AG04449 (cell line): ENCODE measurements around the gene CACNA1C.

Source experiments
- CTCF ChIA-PET: fragments of 350-600 bp; formaldehyde crosslinking; extraction: SDS; loops from one replicate; lab custom pipeline; 2021; ENCODE audit warnings: antibody characterized with exemption; lab: Yijun Ruan, JAX
- POLR2A ChIA-PET: fragments of 400-600, 350-600 bp; formaldehyde crosslinking; extraction: SDS; loops from one replicate; lab custom pipeline; 2020; ENCODE audit warnings: antibody characterized with exemption, inconsistent platforms; lab: Yijun Ruan, JAX
- DNase-seq: peaks from one replicate; pipeline ENCODE4 v3.0.0-alpha.2; 2010; ENCODE audit warnings: low read depth, low spot score
- H3K4me3 ChIP-seq: 2 replicates; pipeline ENCODE4 v1.5.1; 2011; ENCODE audit warnings: low read depth, mild to moderate bottlenecking, control low read depth, low read length
- TF ChIP-seq, protein P1 (sequence below): IDR thresholded peaks from one replicate; pipeline ENCODE4 v1.5.1; 2011; ENCODE audit warnings: mild to moderate bottlenecking, moderate library complexity, low read length, control low read depth, inconsistent platforms; ENCODE audit not compliant: insufficient read depth; ENCODE audit errors: missing control alignments

Gene CACNA1C

GRCh38 chr12:2520722-2521246 lies 468.0 kb downstream of the CACNA1C start:
- no peak overlapping the region for H3K4me3 ChIP-seq
- POLR2A ChIA-PET, result no interaction called here
- DNase-seq, result no peak
- TF ChIP-seq, protein P1, sequence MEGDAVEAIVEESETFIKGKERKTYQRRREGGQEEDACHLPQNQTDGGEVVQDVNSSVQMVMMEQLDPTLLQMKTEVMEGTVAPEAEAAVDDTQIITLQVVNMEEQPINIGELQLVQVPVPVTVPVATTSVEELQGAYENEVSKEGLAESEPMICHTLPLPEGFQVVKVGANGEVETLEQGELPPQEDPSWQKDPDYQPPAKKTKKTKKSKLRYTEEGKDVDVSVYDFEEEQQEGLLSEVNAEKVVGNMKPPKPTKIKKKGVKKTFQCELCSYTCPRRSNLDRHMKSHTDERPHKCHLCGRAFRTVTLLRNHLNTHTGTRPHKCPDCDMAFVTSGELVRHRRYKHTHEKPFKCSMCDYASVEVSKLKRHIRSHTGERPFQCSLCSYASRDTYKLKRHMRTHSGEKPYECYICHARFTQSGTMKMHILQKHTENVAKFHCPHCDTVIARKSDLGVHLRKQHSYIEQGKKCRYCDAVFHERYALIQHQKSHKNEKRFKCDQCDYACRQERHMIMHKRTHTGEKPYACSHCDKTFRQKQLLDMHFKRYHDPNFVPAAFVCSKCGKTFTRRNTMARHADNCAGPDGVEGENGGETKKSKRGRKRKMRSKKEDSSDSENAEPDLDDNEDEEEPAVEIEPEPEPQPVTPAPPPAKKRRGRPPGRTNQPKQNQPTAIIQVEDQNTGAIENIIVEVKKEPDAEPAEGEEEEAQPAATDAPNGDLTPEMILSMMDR, result no peak
- CTCF ChIA-PET, result no interaction called here

DNA sequence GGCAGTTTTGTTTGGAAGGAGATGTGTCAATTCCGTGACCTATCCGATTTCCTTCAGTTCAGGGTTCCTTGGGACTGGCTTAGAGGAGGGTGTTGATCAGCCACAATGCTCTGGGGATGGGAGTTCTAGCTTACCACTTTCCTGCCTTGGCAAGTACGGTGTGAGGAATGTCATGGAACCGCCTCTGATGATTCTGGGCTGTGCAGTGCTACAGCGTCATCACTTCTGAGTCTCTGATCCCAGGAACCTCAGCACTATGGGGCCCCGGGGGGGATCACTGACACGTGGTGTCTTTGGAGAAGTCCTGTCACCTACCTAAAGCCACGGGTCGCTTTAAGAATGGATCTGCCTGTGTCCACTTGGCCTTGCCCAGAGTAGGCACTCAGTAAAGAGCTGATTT lies 470.5 kb downstream of the CACNA1C start:
- CTCF ChIA-PET, result no interaction called here
- H3K4me3 ChIP-seq, result no peak overlapping the region
- POLR2A ChIA-PET, result interaction anchor here (0.7 kb wide), 1 partner anchor 179 kb away, joined by 3 read pairs; no protein-coding TSS in a partner anchor
- TF ChIP-seq, protein P1, result no peak
- no peak for DNase-seq

- DNase-seq, result no peak
- CTCF ChIA-PET, result no interaction called here
- H3K4me3 ChIP-seq, result no peak overlapping the region
- POLR2A ChIA-PET, result interaction anchor here (0.7 kb wide), 1 partner anchor 179 kb away, joined by 3 read pairs; no protein-coding TSS in a partner anchor
- TF ChIP-seq, protein P1, result no peak
Observed at GRCh38 chr12:2523844-2524243, 471.1 kb downstream of the CACNA1C start.

DNA sequence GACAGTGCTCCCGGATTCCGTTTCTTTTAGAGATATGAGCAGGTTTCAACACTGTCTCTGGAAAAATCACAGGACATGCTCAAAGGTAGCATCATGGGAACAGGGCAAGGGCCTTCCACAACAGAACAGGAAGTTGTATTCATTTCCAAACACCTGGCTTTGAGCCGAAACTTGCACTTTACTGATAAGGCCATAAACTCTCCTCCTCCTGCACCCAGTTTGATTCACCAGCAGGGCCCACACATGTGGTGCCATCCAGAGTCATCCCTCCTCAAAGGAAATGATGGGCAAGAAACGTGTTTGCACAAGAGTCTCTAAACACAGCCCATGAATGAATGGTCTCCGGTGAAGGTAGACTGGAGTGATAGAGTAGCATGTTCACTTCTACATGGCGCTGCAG lies 473.6 kb downstream of the CACNA1C start:
- H3K4me3 ChIP-seq, result no peak overlapping the region
- TF ChIP-seq, protein P1, result no peak
- DNase-seq, result no peak
- CTCF ChIA-PET, result no interaction called here
- POLR2A ChIA-PET, result no interaction called here

DNA sequence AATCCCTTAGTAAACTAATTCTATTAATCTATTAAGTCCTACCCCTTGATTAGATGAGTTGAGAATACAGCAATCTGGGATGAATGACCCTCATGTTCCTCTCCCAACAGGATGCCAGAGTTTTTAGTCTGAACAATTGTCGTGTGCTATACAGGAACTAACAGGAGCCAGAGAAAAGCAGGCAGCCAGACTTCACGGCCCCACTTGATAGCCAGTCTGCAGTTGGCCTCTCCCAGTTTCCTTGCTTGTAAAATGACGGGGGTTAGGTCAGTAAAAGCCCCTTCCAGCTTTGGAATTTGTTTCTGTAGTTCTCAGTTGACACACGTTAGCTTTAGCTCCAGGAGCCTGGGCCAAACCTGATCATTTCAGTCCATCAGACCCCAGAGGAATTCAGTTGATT lies 475.2 kb downstream of the CACNA1C start:
- POLR2A ChIA-PET, result interaction anchor here (0.6 kb wide), 1 partner anchor 25 kb away, joined by 3 read pairs; no protein-coding TSS in a partner anchor
- H3K4me3 ChIP-seq, result no peak overlapping the region
- CTCF ChIA-PET, result no interaction called here
- DNase-seq, result no peak
- TF ChIP-seq, protein P1, result no peak

DNA sequence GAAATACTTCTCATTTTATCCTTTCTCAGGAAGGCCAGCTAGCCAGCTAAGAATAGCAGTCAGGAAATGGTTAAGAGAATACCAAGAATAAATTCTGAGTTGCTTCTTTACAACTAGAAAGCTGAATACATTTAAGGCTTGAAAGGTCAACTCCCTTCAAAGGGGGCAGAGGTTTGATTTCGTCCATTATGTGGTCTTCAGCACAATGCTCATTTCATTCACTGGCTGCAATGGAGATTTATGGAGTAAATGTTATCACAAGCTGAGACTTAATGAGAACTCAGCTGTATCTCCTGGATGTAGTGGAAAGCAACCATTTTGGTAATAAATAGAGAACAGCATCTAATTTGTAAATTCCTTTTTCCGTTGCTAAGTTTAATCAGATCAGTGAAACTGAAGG lies 477.0 kb downstream of the CACNA1C start:
- TF ChIP-seq, protein P1, result no peak
- ChIA-PET POLR2A (no interaction called here), CTCF (interaction anchor here (0.8 to 1.3 kb wide), 2 partner anchors 51 to 53 kb away, joined by 3 read pairs; no protein-coding TSS in a partner anchor)
- H3K4me3 ChIP-seq, result no peak overlapping the region
- DNase-seq, result no peak
